HG03558 (cell line): ENCODE data around the gene SORCS2.

Experiments
- ATAC-seq: cut with Tn5 transposase; IDR thresholded peaks from one replicate; pipeline ENCODE4 v1.9.1; 2021; ENCODE audit warnings: moderate number of reproducible peaks; ENCODE audit not compliant: unreplicated experiment; ENCODE audit errors: extremely low read depth

SORCS2 gene

DNA sequence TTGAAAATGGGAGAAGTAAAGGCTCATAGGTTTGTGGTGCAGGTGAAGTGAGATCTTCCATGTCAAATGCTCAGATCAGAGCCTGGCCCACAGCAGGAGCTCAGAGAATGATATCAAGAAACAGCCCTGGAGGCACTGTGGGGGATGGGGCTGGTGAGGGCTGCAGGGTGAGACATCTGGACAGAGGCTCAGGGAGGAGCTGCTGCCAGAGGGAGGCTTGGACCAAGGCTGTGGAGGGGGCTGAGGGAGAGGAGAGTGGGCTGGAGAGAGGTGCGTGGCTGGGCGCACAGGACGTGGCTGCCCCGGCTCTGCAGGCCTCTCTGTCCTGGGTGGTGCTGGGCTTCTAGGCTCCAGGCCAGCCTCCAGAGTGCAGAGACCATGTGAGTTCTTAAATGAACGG lies 5.6 kb downstream of the SORCS2 start:
- no peak for ATAC-seq

DNA sequence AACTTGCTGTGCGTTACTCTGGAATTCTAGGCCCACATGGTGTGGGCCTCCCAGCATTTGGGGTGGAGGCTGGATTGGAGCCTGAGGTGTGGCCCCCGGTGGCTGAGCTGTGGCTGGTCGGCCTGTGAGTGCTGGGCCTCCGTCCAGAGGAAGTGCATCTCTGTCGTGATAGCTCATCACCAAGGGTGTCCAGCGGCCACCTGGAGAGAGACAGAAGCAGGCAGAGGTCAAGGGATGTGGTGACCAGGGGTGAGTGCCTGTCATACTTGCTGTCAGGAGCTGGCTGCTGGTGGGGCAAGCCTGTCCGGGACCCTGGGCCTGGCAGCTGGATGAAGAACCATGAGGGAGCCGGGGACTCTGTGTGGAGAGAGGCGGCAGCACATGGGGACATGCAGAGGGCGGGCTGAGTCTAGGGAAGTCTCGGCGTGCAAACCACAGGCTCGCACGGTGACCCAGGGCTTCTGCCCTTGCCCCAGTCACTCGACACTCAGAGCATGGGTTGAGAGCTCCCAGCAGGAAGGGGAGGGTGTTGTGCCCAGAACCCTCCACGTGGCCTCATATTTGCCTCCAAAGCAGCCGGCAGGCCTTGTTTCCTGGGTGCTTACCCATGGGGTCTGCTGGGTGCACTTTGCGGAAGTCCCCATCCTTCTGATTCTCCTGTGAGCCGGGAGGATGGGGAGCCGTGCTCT lies 6.2 kb downstream of the SORCS2 start:
- no peak for ATAC-seq

DNA sequence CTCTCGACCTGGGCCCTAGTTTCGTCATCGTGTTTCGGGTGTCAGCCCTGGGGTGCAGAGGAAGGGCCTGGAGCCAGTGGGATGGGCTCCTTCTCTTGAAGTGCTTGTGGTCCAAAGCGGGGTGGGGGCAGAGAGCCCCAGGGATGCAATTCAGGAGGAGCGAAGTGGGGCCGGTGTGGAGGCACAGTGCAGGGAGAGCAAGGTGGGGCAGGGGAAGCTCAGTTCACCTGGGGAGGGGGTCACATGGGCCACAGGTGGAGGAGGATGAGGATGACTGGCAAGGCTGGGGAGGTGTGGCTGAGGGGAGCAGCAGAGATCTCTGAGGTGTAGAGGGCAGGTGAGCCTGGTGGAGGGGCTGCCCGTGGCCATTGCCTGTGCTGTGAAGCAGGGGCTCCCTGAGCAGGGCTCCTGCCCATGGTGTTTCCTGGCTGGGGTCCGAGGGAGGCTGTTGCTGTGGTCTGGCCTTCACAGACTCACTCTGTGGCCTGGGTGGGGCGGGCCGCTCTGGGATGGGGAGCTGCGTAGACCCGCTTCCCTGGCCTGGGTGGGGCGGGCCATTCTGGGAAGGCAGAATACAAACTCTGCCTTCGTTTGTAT lies 6.9 kb downstream of the SORCS2 start:
- no peak for ATAC-seq

DNA sequence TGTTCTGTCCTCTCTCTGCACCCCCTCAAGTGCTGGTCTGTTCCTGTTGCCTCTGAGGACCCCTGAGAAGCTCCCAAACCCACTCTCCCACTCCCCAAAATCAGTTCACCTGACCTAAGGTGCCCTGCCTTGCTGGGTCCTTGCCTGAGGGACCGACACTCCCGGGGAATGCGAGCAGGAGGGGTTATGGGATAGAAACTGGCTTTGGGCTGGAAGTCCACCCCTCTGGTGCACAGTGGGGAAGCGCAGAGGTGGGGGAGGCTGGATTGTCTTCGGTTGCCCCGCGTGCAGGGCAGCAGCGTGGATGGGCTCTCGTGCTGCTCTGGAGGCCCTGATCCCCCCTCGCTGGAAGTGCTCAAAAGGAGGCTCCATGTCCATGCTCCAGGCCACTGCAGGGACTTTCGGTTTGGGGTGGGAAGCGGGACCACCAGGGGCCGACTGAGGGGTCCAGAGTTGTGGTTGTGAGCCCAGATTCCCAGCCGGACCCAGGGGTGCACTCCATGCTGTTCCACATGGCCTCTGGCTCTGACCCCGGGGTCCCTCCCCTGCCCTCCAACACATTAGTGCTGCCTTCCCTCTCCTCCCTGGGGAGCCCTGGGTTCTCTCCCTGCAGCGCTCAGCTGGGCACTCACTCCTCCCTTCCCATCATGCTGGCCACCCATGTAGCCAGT lies 7.6 kb downstream of the SORCS2 start:
- no peak for ATAC-seq

DNA sequence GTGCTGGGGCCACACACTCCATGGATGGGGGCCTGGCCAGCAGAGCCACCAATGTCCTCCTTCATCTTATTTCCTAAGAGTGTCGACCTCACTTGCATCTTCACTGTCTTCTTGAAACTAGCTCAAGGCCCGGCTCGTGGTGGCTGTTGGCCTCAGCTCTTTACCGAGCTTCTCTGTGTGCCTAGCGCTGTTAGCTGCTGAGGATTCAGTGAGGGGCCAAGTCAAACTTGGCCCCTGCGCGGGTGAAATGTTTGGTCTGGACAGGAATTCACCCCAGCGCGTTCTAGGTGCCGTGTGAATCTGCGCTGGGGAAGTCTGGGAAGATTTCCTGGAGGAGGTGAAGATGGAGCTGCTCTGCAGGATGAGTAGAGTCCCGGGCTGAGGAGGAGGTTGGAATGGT lies 8.5 kb downstream of the SORCS2 start:
- no peak for ATAC-seq

DNA sequence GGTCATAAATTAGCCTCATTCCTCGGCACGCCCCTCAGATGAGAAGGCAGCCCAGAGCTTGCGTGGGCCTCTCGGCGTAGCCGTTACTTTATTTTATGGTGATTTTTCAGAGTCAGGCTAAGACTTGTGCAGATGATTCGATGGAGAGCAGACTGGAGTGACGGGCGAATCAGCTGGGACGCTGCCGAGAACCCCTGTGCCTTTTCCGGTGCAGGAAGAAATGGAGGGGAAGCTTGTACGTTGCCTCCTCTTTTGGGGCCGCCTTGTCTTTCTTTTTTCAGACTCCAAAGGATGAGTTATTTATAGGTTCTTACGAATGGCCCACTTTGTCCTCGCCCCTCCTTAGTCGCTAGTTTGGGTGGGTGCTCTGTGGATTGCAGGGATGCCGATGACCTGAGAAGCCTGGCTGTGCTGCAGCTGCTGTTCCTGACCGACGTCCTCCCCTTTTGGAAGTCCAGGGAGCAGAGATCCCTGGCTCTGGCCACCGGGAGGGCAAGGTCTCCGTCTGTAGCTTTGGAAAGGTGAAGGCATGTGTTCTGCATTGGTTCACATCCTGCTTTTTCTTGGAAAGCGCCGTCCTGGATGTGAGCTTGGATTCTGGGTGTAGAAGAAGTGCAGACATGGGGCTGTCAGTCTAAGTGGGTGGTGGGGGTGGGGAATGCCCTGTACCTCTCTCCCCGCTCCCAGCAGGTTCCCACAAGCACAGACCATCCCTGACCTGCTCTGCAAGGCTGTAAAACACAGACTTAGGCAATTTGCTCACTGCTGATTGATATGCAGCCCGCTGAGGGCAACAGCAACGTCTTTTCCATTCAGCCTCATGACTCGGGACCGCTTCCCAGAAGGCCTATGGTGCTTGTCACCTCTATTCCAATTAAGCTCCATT lies 9.3 kb downstream of the SORCS2 start:
- ATAC-seq, result no peak

DNA sequence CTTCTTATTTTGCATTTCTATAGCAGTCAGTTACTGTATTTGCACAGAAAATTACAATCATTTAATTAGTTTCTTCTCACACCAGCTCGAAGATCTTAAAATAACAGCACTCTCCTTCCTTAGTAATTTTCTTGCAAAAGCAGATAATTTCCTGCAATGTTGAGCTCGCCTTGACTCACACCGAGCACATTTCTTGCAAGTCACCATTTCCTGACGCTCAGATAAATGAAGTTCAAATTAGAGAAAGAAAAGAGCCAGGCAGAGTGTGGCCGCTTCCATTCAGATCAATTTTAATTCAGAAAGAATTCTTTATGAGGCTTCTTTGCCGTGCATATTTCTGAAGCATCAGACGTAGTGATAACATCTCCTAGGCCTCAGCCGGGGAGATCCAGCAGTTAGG lies 10.1 kb downstream of the SORCS2 start:
- no peak for ATAC-seq

DNA sequence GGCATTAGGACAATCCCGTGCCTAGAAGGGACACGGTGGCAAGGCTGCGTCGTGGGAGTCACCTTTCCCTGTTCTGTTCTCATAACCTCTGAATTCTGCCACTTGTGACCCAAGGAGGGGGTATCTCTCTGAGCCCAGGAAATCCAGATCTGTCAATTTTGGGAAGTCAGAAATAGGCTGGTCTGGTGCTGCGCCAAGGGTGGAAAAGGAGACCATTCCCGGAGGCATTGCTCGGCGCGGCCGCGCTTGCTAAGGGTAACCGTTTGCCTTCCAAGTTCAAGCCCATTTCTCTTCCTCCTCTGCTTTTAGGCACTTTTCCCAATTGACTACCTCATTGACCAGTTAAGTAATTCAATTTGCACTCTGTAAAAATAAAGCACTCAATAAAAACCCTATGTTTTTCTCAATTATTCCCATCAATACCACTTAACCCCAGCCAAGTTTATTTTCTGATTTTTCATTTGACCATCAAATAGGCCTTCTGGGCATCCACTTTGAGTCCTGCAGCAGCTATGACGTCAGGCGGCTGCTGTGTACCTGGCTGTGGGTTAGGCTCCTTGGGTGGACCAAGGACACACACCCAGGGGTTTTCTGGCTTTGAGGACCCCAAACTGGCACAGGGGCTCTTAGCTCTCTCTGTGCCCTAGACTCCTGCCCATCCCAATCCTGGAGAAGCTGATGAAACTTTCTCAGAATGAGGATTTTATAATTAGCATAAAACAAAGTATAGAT lies 12.5 kb downstream of the SORCS2 start:
- no peak for ATAC-seq

DNA sequence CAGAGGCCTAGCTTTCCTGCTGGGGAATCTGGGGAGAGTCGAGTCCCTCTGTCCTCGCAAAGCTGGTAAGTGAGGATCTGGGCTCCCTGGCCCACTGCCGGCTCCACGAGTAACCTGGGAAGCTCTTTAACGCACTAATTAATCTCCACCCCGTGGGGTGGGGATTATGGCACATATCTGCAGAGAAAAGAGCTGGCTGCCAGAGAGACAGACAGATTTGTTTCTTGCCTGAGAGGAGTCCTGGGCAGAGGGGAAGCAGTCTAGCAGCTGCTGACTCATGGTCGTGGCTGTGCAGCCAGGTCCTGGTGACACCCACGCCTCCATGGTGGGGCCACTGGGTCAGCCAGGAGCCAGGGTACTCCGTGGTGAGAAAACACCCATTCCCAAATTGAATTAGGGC lies 14.0 kb downstream of the SORCS2 start:
- ATAC-seq, result no peak

DNA sequence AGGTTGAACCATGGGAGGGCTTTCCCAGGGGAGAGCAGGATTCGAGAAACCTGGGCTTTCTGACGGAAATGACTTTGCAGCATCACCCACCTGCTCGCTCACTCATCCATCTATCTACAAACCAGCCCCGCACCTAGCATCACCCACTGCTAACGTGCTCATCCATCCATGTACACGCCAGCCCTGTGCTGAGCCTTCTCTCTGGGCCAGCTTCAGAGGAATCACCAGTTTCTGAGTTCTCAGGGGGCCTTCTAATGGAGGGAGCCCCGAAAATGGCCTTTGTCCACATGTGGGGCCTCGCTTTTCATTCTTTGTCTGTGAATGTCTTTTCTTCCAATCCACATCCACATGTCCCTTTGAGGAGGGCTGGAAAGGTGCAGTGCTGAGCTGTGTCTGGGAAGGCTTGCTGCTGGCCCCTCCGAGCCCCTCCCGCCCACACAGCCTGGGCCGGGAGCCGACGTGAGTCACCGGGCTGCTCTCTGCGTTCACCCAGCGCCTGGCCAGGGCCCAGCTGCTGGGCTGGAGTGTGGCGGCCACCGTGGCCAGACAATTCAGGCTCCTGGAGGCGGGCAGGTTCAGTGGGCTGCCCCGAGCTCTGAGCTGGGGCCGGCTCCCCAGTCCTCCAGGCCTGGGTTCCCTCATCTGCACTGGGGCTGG lies 14.7 kb downstream of the SORCS2 start:
- ATAC-seq, result no peak

DNA sequence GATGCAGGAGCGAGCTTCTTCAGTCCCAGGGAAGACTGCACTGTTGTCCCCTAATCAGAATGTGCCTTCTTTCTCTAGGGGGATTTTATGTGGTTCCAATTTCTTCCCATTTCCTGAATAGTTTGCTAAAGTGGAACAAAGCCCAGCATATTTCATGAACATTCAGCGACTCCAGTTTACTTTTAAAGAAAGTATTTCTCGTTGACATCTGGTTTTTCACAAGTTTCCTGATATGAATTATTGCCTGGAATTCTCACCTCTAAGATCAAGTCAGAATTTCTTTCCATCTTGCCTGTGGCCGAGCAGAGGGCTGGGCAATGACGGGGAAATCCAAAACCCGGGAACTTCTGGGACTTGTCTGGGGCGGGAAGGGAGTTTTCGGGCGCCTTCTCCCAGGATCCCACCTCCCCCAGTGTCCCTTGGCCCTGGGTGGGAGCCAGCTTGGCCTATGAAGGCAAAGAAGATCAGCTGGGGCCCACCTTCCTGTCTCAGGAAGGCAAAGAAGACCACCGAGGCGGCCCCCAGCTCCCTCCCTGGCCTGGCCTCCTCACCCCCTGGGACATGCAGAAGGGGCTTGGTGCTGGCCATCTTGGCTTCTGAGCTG lies 15.4 kb downstream of the SORCS2 start:
- no peak for ATAC-seq

DNA sequence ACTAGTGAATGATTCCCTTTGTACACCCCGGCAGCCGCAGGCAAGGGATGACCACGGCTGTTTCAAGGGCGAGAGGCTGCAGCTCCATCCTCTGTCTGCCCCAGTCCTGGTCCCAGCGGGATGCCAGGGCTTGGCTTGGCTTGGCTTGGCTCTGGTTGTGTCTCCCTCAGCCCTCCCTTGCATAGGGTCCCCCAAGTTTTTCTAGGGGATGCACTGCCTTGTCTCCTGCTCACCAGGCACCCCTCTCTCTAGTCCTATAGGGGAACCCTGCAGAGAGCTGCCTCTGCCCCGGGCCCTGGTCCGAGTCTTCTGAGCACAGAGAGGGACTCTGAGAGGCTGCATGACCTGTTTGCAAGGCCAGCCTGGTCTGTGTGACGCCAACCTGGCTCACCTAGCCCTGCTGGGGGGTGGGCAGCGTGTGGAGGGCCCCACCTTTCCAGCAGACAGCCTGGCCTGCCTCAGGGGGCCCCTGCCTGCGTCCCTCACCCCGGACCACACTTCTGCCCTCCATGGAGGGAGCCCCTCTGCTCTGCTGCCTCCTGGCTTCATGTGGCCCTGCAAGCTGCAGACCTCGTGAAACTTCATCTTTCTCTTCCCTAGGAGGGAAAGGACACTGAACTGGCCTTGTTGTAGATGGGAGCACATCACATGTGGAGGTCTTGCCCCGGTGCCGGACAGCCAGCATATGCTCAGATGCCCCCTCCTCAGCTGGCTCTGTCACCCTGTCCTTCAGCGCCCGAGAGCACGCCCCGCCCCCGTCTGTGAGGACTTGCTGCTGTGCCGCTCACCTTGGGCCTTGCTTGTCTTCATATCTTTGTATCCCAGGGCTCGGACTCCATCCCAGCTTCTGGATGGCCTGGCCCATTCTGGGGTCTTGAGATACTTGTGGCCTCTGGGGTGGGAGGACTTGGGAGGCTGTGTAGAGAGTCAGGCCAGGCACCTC lies 16.4 kb downstream of the SORCS2 start:
- no peak for ATAC-seq

DNA sequence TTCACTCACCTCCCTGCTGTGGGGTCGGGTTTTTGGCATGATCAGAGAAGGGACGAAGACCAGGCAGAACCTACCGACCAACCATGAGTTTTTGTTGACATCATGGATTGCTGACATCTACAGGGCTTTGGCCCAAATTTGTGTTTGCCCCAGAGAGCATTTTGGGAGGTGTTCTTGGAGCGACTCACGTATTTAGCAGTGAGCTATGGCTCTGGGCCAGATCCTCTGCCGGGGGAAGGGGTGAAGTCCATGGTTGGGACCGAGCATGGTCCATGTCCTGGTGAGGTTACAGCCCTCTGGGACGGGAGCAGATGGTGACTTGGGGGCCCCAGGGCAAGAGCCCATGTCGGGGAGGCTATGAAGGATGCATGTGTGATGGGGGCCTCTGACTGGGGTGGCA lies 17.4 kb downstream of the SORCS2 start:
- no peak for ATAC-seq

DNA sequence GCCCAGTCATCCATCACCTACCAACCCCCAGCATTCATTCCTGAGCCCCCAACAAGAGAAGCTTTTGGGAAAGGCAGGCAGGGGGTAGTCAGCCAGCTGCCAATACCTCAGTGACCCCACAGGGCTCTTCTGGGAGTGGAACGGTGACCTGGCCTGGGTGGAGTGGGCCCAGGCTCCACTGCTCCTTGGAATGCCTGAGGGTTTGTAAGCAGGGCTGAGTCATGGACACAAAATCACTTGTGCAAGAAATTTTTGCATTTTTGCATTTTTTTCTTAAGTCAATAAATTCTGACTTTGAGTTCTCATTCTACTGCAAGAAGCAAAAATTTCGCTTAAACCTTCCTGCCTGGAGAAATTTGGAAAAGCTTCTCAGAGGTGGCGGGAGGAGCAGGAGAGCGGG lies 18.5 kb downstream of the SORCS2 start:
- no peak for ATAC-seq

DNA sequence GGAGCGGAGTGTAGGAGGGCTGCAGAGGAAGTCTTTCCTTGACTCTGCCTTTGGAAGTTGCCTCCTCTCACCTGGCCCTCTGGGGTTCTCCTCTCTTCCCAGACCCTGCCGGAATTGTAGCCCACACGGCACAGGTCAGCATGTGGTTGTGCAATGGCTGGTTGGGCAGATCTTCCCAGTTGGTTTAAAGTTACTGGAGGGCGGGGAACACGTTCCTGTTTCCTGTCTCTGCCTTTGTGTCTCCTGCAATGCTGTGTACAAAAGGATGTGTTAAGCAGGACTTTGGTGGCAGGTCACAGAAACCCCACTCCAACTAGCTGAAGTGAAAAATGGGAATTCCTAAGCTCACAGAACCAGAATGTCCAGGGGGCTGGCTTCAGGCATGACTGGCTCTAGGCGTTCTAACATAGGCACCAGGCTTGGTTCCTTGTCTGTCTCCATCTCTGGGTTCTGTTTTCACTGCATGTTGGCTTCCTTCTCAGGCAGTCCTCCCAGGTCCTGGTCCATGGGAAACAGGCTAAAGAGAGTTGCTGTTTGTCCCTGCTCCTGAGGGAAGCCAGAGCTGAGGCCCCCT lies 19.9 kb downstream of the SORCS2 start:
- ATAC-seq, result no peak

DNA sequence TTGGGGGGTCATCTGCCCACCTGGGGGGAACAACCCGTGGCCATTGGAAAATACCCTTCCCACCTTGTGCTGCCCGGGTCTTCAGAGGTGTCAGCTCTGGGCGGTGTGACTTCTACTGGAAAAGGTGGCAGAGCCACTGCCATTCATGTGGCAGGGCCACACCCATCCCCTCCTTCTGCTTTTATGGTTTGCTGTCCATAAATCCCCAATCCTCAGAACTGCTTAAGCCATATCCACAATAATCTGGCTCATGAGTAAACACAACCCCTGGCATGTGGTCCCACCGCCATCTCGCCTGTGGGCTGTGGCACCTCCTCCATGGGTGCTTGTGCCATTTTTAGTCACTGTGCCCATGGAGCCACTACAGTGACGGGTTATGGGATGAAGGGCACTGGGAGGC lies 20.6 kb downstream of the SORCS2 start:
- ATAC-seq, result no peak

DNA sequence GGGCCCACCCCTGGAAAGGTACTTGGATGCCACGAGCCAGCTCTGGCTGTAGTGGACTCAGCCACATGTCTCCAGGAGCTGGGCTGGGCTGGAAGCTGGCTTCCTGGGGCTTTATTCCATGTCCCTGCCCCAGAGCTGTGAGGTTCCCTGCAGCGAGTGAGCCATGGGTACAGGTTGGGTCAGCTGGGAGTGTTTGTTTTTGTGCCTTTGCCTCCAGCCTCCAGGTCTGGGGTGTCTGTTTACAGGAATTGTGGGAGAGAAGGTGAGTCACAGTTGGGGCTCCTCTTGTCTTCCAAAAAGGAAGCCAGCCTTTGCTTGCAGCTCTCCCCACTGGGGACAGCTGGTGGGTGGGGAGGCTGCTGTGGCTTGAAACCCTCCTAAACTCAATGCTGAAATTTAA lies 21.5 kb downstream of the SORCS2 start:
- no peak for ATAC-seq

DNA sequence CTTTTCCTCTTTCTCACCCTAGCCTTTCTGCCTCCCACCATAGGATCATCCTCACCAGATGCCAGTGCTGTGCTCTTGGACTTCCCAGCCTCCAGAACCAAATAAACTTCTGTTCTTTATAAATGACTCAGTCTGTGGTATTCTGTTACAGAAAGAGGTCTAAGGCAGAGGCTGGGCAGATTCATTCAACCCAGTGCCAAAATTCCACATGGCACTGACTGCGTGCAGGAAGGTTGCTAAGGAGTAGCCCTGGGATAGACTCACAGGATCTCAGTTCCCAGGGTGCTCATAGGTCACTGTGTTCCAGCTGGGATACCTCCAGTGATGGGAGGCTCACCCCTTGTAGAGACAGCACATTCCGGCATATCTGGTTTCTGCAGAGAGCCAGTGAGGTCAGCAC lies 22.0 kb downstream of the SORCS2 start:
- no peak for ATAC-seq
